Head of caudate nucleus (tissue), 42 donors: ENCODE measurements around the gene NXT1.

Experiments used
- DNase-seq, 42 donors: peaks; one replicate each; pipeline versions ENCODE4 v3.0.0 to v3.0.0-alpha.2; 2020 to 2021; ENCODE audit warnings: mixed read lengths in 7 of 42
- intact Hi-C: fragments of 100-400 bp; cut with DNase I; formaldehyde crosslinking; loops from one replicate; pipeline ENCODE4 v1.15.0; 2022

NXT1 gene

GRCh38 chr20:23350904-23351838 is 580 bp downstream of the NXT1 start:
- intact Hi-C loops: loop anchor here (1.0 kb wide), 1 partner anchor 7 kb away; no protein-coding TSS in a partner anchor
- DNase-seq: peak in 41 of 42 donors; percentile 24 to 72 (median 53)

GRCh38 chr20:23356203-23356602 is 5.6 kb downstream of the NXT1 start:
- intact Hi-C loops: no loop called here
- peak in 2 of 42 donors; percentile 30 to 37 for DNase-seq

- intact Hi-C loops: loop anchor here (1.0 kb wide), 1 partner anchor 8 kb away; the partner anchor contains the start of gene NXT1
- peak; percentile 98 to 100 (median 100) for DNase-seq
Measured at GRCh38 chr20:23357767-23358562, 7.4 kb downstream of the NXT1 start.

GRCh38 chr20:23358563-23358906 is 7.9 kb downstream of the NXT1 start:
- intact Hi-C loops: loop anchor here (1.0 kb wide), 1 partner anchor 8 kb away; the partner anchor contains the start of gene NXT1

GRCh38 chr20:23358923-23359593 is 8.5 kb downstream of the NXT1 start:
- DNase-seq: no peak
- intact Hi-C loops: loop anchor here (1.0 kb wide), 1 partner anchor 9 kb away; the partner anchor contains the start of gene NXT1

More at GRCh38 chr20:23358563-23358906, 7.9 kb downstream of the NXT1 start:
- no peak for DNase-seq

GRCh38 chr20:23360531-23360930 is 9.9 kb downstream of the NXT1 start:
- intact Hi-C loops: loop anchor here (5.0 kb wide), 1 partner anchor 62 kb away; the partner anchor contains the start of gene NAPB
- no peak for DNase-seq

GRCh38 chr20:23361119-23361475 is 10.5 kb downstream of the NXT1 start:
- intact Hi-C loops: loop anchor here (5.0 kb wide), 1 partner anchor 61 kb away; the partner anchor contains the start of gene NAPB
- DNase-seq: no peak

- intact Hi-C loops: loop anchor here (5.0 kb wide), 1 partner anchor 61 kb away; the partner anchor contains the start of gene NAPB
- DNase-seq: peak; percentile 91 to 99 (median 98)
Measured at GRCh38 chr20:23361476-23362391, 11.1 kb downstream of the NXT1 start, which contains the start of gene GZF1. GZF1 (plus strand) TSS chr20:23362182; CDS start chr20:23364384, 2,202 bp downstream.

- intact Hi-C loops: loop anchor here (5.0 kb wide), 1 partner anchor 60 kb away; the partner anchor contains the start of gene NAPB
Measured at GRCh38 chr20:23362392-23363256, 12.0 kb downstream of the NXT1 start.

GRCh38 chr20:23363257-23363649 is 12.7 kb downstream of the NXT1 start:
- intact Hi-C loops: loop anchor here (5.0 kb wide), 1 partner anchor 59 kb away; the partner anchor contains the start of gene NAPB
- DNase-seq: peak in 1 of 42 donors; percentile 47

More at GRCh38 chr20:23362392-23363256, 12.0 kb downstream of the NXT1 start:
- peak in 27 of 42 donors; percentile 14 to 62 (median 33) for DNase-seq

GRCh38 chr20:23365390-23366165 is 15.0 kb downstream of the NXT1 start:
- DNase-seq: no peak
- intact Hi-C loops: no loop called here

- DNase-seq: no peak
- intact Hi-C loops: no loop called here
Measured at GRCh38 chr20:23366384-23366783, 15.8 kb downstream of the NXT1 start.

- no peak for DNase-seq
- intact Hi-C loops: no loop called here
Measured at GRCh38 chr20:23367770-23368169, 17.2 kb downstream of the NXT1 start.

- intact Hi-C loops: no loop called here
- DNase-seq: no peak
Measured at GRCh38 chr20:23368316-23369071, 17.9 kb downstream of the NXT1 start.
